Left cardiac atrium (tissue), 4 donors: ENCODE measurements around the gene CTTNBP2NL. TPM values are rescaled to one million over a fixed set of nuclear protein-coding genes. Genes with fewer than 3 reads are reported as not detected.
"Not testable (repeated sequence)": the region's sequence is repeated elsewhere in the genome, so short reads cannot be mapped to it uniquely, and the experiment has no call there.

Experiments
- ATAC-seq, 2 donors: fragments of 200-7000 bp; cut with Tn5 transposase; one replicate each; pipeline ENCODE4 v1.9.1; 2020; ENCODE audit warnings: mild to moderate bottlenecking in 2 of 2, moderate library complexity in 2 of 2
- DNase-seq: peaks from one replicate; pipeline ENCODE4 v3.0.0-alpha.2; 2020
- intact Hi-C, 2 donors: fragments of 100-400 bp; cut with DNase I; formaldehyde crosslinking; loops; one replicate each; pipeline versions ENCODE4 v1.14.1 to v1.15.1; 2022 to 2023
- total RNA-seq, 2 donors: library from RNA; stranded (reverse); fragmentation: NEBNext Ultra II Directional; extraction: Animal tissue kit (Norgen Biotek cat#: 25700); gene quantifications; one replicate each; pipeline ENCODE4 v1.2.1, GENCODE V29; 2021
- donor health status: DM: no; HTN: yes; CAD: no.
- donor health status: DM: no; HTN: yes; CAD: no; lungs with severe emphysema.
- donor health status: DM: yes; HTN: yes; CAD: no.
- donor health status: Dilated cardiomyopathy.

CTTNBP2NL gene
- total RNA-seq, 2 donors from 2014 or later = 17.1 to 24.3 TPM

GRCh38 chr1:112448904-112449629 is 53.1 kb downstream of the CTTNBP2NL start:
- ATAC-seq = peak in 1 of 2 donors; percentile 18
- no peak for DNase-seq
- intact Hi-C loops = no loop called here

- intact Hi-C loops = no loop called here
- DNase-seq (no peak), ATAC-seq (no peak)
Observed at GRCh38 chr1:112449630-112449983, 53.6 kb downstream of the CTTNBP2NL start.

DNA sequence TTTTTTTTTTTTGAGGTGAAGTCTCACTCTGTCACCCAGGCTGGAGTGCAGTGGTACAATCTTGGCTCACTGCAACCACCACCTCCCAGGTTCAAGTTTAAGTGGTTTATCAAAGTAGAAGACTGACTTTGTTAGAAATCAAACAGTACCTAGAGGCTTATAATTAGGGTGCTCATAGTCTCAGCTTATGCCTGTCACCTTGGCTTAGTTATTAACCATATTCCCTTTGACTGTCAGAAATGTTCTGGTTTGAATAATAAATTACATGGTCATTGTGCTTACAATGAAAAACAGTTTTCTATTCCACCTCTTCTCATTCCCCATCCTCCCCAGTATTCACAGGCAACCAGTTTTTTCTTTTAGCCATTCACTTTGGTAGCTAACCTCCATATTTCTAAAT is 54.8 kb downstream of the CTTNBP2NL start:
- intact Hi-C loops = loop anchor here in 1 of 2 donors (5.0 kb wide), 1 partner anchor 48 kb away; no protein-coding TSS in a partner anchor
- ATAC-seq (no peak), DNase-seq (no peak)

DNA sequence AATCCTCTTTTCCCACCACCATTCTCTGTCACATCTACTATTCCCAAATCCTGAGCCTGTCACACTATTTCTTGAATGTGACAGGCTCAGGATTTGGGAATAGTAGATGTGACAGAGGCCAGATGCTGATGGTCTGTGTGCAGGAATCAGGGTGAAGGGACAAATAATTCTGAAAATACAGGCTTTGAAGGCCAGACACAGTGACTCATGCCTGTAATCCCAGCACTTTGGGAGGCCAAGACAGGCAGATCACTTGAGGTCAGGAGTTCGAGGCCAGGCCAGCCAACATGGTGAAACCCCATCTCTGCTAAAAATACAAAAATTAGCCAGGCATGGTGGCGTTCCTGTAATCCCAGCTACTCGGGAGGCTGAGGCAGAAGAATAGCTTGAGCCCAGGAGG is 55.3 kb downstream of the CTTNBP2NL start:
- not testable (repeated sequence) for DNase-seq, ATAC-seq
- intact Hi-C loops = loop anchor here in 1 of 2 donors (5.0 kb wide), 1 partner anchor 49 kb away; no protein-coding TSS in a partner anchor

DNA sequence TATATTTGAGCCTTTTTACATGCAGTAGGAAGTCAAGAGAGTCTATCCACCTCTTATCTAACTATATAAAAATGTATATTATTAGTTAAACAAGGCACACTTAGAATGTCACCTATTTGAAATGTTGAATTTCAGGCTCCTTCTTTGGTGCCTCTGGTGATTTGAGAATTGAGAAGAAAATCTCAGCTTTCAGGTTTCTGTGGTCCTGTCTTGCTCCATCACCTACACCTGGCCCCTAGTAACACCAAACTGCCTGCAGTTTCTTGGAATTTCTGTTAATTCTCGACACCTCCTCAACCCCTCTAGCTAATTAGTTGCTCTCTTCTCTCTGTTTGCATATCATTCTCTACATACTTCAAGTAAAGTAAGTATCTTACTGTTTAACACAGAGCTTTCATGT is 57.9 kb downstream of the CTTNBP2NL start:
- DNase-seq = no peak
- intact Hi-C loops = loop anchor here in 1 of 2 donors (5.0 kb wide), 1 partner anchor 52 kb away; no protein-coding TSS in a partner anchor
- ATAC-seq = no peak

- no peak for DNase-seq
- intact Hi-C loops = loop anchor here in 1 of 2 donors (5.0 kb wide), 1 partner anchor 52 kb away; no protein-coding TSS in a partner anchor
- ATAC-seq = no peak
Observed at GRCh38 chr1:112454316-112454715, 58.3 kb downstream of the CTTNBP2NL start.

DNA sequence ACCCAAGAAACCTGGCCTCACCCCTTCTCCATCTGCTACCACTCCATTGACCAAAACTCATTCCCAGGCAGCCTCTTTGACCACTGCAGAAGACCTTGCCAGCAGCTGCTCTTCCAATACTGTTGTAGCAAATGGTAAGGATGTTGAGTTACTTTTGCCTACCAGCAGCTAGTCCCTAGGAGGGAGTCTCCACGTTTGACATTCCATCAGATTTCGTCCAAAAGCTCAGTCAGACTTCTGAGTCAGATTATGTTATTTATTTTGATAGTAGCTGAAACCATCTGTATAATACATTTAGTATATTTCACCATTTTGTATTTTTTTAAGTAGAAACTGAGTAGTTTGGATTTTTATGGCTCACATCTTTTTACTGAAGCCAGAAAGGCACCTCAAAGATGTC is 61.2 kb downstream of the CTTNBP2NL start:
- DNase-seq (no peak), ATAC-seq (no peak)
- intact Hi-C loops = no loop called here

GRCh38 chr1:112457955-112458354 is 61.9 kb downstream of the CTTNBP2NL start:
- intact Hi-C loops = no loop called here
- no peak for ATAC-seq

GRCh38 chr1:112458756-112459155 is 62.7 kb downstream of the CTTNBP2NL start:
- DNase-seq = no peak
- ATAC-seq = no peak
- intact Hi-C loops = no loop called here

More at GRCh38 chr1:112457955-112458354, 61.9 kb downstream of the CTTNBP2NL start:
- DNase-seq = no peak

- no peak for ATAC-seq
- no peak for DNase-seq
- intact Hi-C loops = no loop called here
Observed at GRCh38 chr1:112460615-112461014, 64.6 kb downstream of the CTTNBP2NL start.

DNA sequence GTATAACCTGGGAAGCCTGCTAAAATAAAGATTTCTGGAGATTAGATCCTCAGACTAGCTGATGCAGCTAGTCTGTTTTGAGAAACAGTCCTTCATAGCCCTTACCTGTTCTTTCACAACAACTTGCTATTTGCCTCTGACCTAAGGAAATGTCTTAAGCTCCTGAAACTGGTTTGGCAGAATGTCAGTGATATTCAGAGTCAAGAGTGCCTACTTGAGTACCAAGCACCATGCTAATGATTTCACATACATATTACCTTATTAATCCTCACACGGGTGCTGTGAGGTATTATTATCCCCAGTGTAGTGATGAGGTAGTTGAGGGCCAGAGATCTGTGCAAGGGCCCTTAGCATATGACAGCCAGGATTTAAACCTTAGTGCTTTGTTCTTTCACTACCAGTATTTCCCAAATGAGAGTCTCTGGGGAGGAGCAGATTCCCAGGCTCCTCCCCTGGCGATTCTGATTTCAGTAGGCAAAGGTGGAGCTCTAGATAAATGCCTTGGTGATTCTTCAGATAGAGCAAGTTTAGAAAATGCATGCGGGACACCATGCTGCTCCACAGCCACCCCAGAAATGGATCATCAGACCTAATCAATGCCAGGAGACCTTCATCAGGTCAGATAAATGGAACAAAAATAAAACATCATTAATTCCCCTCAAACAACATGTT is 65.3 kb downstream of the CTTNBP2NL start:
- DNase-seq (no peak), ATAC-seq (peak in 1 of 2 donors; percentile 3)
- intact Hi-C loops = no loop called here

DNA sequence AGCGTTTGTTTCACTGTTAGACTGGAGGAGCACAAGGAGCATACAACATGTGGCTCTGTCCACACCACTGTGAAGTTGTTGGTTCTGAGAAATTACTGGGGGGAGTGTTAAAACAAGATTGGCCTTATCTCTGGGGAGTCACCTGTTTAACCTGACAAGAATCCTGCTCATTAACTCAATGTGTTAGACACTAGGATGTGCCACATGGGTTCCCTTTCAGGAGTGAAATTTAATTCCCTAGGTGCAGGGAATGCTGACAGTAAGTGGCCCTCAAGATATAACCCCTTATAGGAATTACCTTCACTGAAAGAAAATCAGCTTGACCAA is 66.9 kb downstream of the CTTNBP2NL start:
- DNase-seq (no peak), ATAC-seq (no peak)
- intact Hi-C loops = no loop called here

DNA sequence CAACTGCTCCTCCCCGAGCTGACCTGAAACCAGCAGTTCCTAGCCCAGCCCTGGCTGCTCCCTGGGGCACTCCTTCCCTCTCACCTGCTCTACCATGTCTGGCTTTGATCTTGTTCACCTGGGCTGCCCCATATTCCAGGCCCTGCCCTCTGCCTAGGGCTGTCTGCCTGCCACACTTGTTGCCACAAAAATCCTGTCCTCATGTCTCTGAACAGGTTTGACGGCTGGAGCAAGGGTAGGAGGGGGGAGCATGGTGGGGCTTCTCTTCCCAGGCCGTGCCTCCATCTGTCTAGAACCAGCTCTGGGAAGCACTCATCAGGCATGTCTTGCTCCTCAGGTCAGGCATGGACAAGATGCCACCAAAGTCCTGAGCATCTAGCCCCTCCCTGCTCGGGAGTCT is 68.5 kb downstream of the CTTNBP2NL start:
- intact Hi-C loops = no loop called here
- ATAC-seq = no peak

GRCh38 chr1:112465122-112465521 is 69.1 kb downstream of the CTTNBP2NL start:
- intact Hi-C loops = no loop called here
- peak in 1 of 2 donors; percentile 14 for ATAC-seq

More for the DNA sequence above, 68.5 kb downstream of the CTTNBP2NL start:
- no peak for DNase-seq

GRCh38 chr1:112466078-112466660 is 70.2 kb downstream of the CTTNBP2NL start:
- peak; percentile 92 to 93 for ATAC-seq
- intact Hi-C loops = loop anchor here (1.0 to 2.0 kb wide), 2 partner anchors 75 kb away; no protein-coding TSS in a partner anchor

More at GRCh38 chr1:112465122-112465521, 69.1 kb downstream of the CTTNBP2NL start:
- no peak for DNase-seq

GRCh38 chr1:112470324-112470723 is 74.3 kb downstream of the CTTNBP2NL start:
- intact Hi-C loops, ATAC-seq, DNase-seq: not testable (repeated sequence)

More at GRCh38 chr1:112466078-112466660, 70.2 kb downstream of the CTTNBP2NL start:
- DNase-seq = peak; percentile 98

GRCh38 chr1:112470966-112471365 is 75.0 kb downstream of the CTTNBP2NL start:
- ATAC-seq (no peak), DNase-seq (no peak)
- intact Hi-C loops = no loop called here

DNA sequence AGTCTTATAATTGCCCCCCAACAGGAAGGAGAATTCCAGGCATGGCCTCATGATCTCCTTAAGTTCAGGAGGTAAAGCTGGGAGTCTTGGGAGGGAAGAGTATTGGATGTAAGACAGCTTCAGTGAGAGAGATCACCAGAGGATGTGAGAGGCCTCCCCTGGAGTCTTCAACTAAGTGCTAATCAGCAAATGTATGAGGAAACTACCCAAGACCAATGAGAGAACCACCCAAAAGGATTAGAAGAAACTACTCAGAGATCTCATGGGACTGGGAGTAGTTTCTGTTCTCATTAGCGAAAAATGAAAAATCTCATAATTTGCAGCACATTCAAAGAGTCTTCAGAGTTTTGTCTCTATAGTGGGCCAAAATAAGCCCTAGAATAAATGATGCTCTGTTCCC is 76.1 kb downstream of the CTTNBP2NL start:
- intact Hi-C loops = no loop called here
- DNase-seq (no peak), ATAC-seq (no peak)

DNA sequence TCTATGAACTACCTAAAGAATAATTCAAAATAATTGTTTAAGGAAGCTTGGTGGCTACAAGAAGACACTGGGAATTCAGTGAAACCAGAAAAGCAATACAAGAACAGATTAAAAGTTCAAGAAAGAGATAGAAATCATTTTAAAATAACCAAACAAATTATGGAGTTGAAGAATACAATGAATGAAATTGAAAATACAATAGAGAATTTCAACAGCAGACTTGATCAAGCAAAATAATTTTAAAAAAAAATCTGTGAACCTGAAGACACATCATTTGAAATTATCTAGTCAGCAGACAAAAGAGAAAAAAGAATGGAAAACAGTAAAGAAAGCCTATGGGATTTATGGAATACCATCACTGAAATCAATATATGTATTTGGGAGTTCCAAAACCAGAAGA is 81.5 kb downstream of the CTTNBP2NL start:
- intact Hi-C loops = no loop called here
- DNase-seq (no peak), ATAC-seq (no peak)

- no peak for DNase-seq
- intact Hi-C loops = no loop called here
- no peak for ATAC-seq
Observed at GRCh38 chr1:112478314-112478713, 82.3 kb downstream of the CTTNBP2NL start.
